ENCODE data around the gene CYTH1. TPM values are rescaled to one million over a fixed set of nuclear protein-coding genes. Genes with fewer than 3 reads are reported as not detected.

CYTH1 gene
- total and polyA plus RNA-seq, 10 of the 15 experiments (the other 5 are each of a cell fraction or from before 2014, with no cell fraction given) = 6.6 to 188 (median 145) TPM

- Histone ChIP-seq H3K9ac (ENCODE audit: control insufficient read depth, insufficient read depth, low read length) (peak overlapping the region; percentile 46), H3K36me3 (ENCODE audit: control insufficient read depth in 2 of 2, insufficient read depth in 2 of 2, low read length in 1 of 2) (peaks cover 3 to 4% of the 10 kb centered on the region in 2 experiments; a peak in 2 of 4 replicates), H3K4me1 (ENCODE audit: control insufficient read depth, insufficient read depth, low read length) (peaks cover 43% of the 10 kb centered on the region), H3K27ac (ENCODE audit: control insufficient read depth, insufficient read depth) (peak overlapping the region; percentile 74), H3K4me2 (ENCODE audit: control insufficient read depth, insufficient read depth) (peak overlapping the region; percentile 95), H3K79me2 (ENCODE audit: control insufficient read depth, insufficient read depth, low read length) (peaks cover 94% of the 10 kb centered on the region), H3K9me3 (replicated peaks; ENCODE audit: control insufficient read depth, insufficient read depth, low read length) (no peaks in the 10 kb centered on the region; the same call in 2 of the 3 replicates), H2AFZ (ENCODE audit: control insufficient read depth, low read depth, low read length) (no peak overlapping the region), H3K27me3 (replicated peaks in 1 of 2; ENCODE audit: control insufficient read depth in 2 of 2, insufficient read depth in 2 of 2, low read length in 1 of 2) (no peaks in the 10 kb centered on the region), H3K4me3 (peak overlapping the region; percentile 57; the same call in 1 of the 2 replicates), H4K20me1 (ENCODE audit: control insufficient read depth, insufficient read depth) (peaks cover 5% of the 10 kb centered on the region; the same call in 1 of the 2 replicates)
- SMC1A ChIA-PET (ENCODE audit: uncharacterized antibody, unreplicated experiment) = interaction anchor here (0.7 to 4.5 kb wide), 14 partner anchors 10 to 93 kb away, joined by 3 to 52 read pairs (median 4); no protein-coding TSS in a partner anchor
- intact Hi-C loops (cut with micrococcal nuclease; ENCODE audit: unreplicated experiment) (no loop called here), in situ Hi-C loops (cut with MboI) (no loop called here)
- TSS peak; percentile 26 for BruUV-seq (replicated peaks)
- CTCF ChIA-PET = interaction anchor here (0.7 to 2.0 kb wide), 10 partner anchors 9 to 51 kb away, joined by 3 to 12 read pairs (median 4); no protein-coding TSS in a partner anchor
- ATAC-seq = peak; percentile 91
- RAD21 ChIA-PET (ENCODE audit: unreplicated experiment) = interaction anchor here (0.7 to 2.8 kb wide), 12 partner anchors 9 to 42 kb away, joined by 3 to 19 read pairs (median 4); no protein-coding TSS in a partner anchor
- POLR2A ChIA-PET = interaction anchor here (0.5 to 1.4 kb wide), 12 partner anchors 8 to 62 kb away, joined by 3 to 8 read pairs (median 4); no protein-coding TSS in a partner anchor
- WGBS (ENCODE audit: insufficient coverage, insufficient replicate concordance, low lambda C conversion rate, missing lambda C conversion rate) = 9% methylated on average over 11 of the region's 11 CpGs
- DNase-seq (ENCODE audit: low read depth, low spot score) = no peak
- FAIRE-seq = peak; percentile 68
- TF ChIP-seq SMAD1 (IDR thresholded peaks at IDR 0.05; ENCODE audit: low read depth, partially characterized antibody) = peak; percentile 68
- peak in 1 of 2 experiments; percentile 70; a peak in 1 of 4 replicates for TF ChIP-seq EP300 (IDR thresholded peaks at IDR 0.05; ENCODE audit: borderline replicate concordance in 1 of 2, control insufficient read depth in 1 of 2, low read depth in 2 of 2, low read length in 2 of 2)
- TF ChIP-seq, protein P1, sequence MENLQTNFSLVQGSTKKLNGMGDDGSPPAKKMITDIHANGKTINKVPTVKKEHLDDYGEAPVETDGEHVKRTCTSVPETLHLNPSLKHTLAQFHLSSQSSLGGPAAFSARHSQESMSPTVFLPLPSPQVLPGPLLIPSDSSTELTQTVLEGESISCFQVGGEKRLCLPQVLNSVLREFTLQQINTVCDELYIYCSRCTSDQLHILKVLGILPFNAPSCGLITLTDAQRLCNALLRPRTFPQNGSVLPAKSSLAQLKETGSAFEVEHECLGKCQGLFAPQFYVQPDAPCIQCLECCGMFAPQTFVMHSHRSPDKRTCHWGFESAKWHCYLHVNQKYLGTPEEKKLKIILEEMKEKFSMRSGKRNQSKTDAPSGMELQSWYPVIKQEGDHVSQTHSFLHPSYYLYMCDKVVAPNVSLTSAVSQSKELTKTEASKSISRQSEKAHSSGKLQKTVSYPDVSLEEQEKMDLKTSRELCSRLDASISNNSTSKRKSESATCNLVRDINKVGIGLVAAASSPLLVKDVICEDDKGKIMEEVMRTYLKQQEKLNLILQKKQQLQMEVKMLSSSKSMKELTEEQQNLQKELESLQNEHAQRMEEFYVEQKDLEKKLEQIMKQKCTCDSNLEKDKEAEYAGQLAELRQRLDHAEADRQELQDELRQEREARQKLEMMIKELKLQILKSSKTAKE (IDR thresholded peaks at IDR 0.05; ENCODE audit: low read depth, poor library complexity, severe bottlenecking) = peak; percentile 37
- no peak for TF ChIP-seq BCL11A (IDR thresholded peaks at IDR 0.05; ENCODE audit: low read depth, low read length)
- TF ChIP-seq JUND (IDR thresholded peaks at IDR 0.05; ENCODE audit: low read depth, low read length) = no peak
- no peak for TF ChIP-seq EGR1 (IDR thresholded peaks at IDR 0.05; ENCODE audit: borderline replicate concordance in 1 of 2, low read depth in 2 of 2, low read length in 2 of 2)
- TF ChIP-seq PAX5 (IDR thresholded peaks at IDR 0.05; ENCODE audit: borderline replicate concordance, low read depth, low read length) = no peak
- TF ChIP-seq HDGF (IDR thresholded peaks at IDR 0.05) = no peak
- no peak for TF ChIP-seq USF1 (IDR thresholded peaks at IDR 0.05; ENCODE audit: borderline replicate concordance, extremely low read length, insufficient read depth, low read depth, low read length)
- 0 out of 2 replicates have a peak, but pooled peaks have one; percentile 24 for TF ChIP-seq NFIC (IDR thresholded peaks at IDR 0.05; ENCODE audit: low read depth, low read length)
- no peak for TF ChIP-seq SUZ12 (IDR thresholded peaks at IDR 0.05; ENCODE audit: unreplicated experiment)
- TF ChIP-seq GATAD2B (conservative IDR thresholded peaks at IDR 0.05; ENCODE audit: low read depth) = no peak
- peak; percentile 93 for TF ChIP-seq MXI1 (IDR thresholded peaks at IDR 0.05; ENCODE audit: low read depth, low read length)
- TF ChIP-seq YY1 (IDR thresholded peaks at IDR 0.05; ENCODE audit: low read depth, low read length) = no peak
- TF ChIP-seq POLR2AphosphoS2 (IDR thresholded peaks at IDR 0.05; ENCODE audit: low read depth, low read length) = no peak
- no peak for TF ChIP-seq GABPA (IDR thresholded peaks at IDR 0.05; ENCODE audit: low read depth)
- TF ChIP-seq IKZF2 (IDR thresholded peaks at IDR 0.05) = 0 out of 4 replicates have a peak, but pooled peaks of 1 of the 2 experiments have one; percentile 8
- no peak for TF ChIP-seq ATF7 (IDR thresholded peaks at IDR 0.05; ENCODE audit: low read depth)
- TF ChIP-seq NR2F1 (conservative IDR thresholded peaks at IDR 0.05) = no peak
- TF ChIP-seq ZZZ3 (IDR thresholded peaks at IDR 0.05; ENCODE audit: control insufficient read depth, insufficient read length, low read depth) = no peak
These were observed 22.7 kb downstream of the CYTH1 start for GRCh38 chr17:78759203-78759968.

All from GM12878 (cell line).